Kidney (tissue), 14 donors: Measurements from ENCODE around the gene ZNRF3. TPM values are rescaled to one million over a fixed set of nuclear protein-coding genes. Genes with fewer than 3 reads are reported as not detected.

ENCODE experiments used
- DNase-seq, 5 donors: peaks; one replicate each; pipeline ENCODE4 v3.0.0-alpha.2; 2013 to 2020
- FAIRE-seq: peaks from 2 replicates; lab custom pipeline; 2012; peaks lifted over from hg19 to GRCh38; lab: Jason Lieb, UNC
- H3K27ac ChIP-seq, 2 donors: one replicate each; pipeline ENCODE4 v1.7.0; 2013; ENCODE audit warnings: low read depth in 2 of 2, low read length in 2 of 2, inconsistent platforms in 1 of 2
- H3K27me3 ChIP-seq: one replicate; pipeline ENCODE4 v1.7.1; 2013; ENCODE audit warnings: low read length, inconsistent platforms; ENCODE audit not compliant: control insufficient read depth, insufficient read depth
- H3K36me3 ChIP-seq, 3 donors: one replicate each; pipeline versions ENCODE4 v1.7.0 to v1.7.1; 2013; ENCODE audit warnings: low read length in 3 of 3, control low read depth in 1 of 3, inconsistent platforms in 1 of 3; ENCODE audit not compliant: insufficient read depth in 3 of 3, control insufficient read depth in 2 of 3
- H3K4me1 ChIP-seq, 3 donors: one replicate each; pipeline versions ENCODE4 v1.7.0 to v1.7.1; 2013; ENCODE audit warnings: low read length in 3 of 3, inconsistent platforms in 1 of 3, low read depth in 1 of 3; ENCODE audit not compliant: control insufficient read depth in 2 of 3, insufficient read depth in 2 of 3
- H3K4me3 ChIP-seq, 3 donors: one replicate each; pipeline versions ENCODE4 v1.7.0 to v1.8.1; 2013; ENCODE audit warnings: low read length in 3 of 3, control low read depth in 1 of 3, inconsistent platforms in 1 of 3
- H3K9ac ChIP-seq, 3 donors: one replicate each; pipeline versions ENCODE4 v1.7.0 to v1.7.1; 2013; ENCODE audit warnings: low read length in 3 of 3, control low read depth in 1 of 3, inconsistent platforms in 1 of 3
- H3K9me3 ChIP-seq, 3 donors: one replicate each; pipeline versions ENCODE4 v1.7.0 to v1.7.1; 2013; ENCODE audit warnings: low read length in 3 of 3, control low read depth in 1 of 3, inconsistent platforms in 1 of 3; ENCODE audit not compliant: control insufficient read depth in 2 of 3, insufficient read depth in 1 of 3
- intact Hi-C: fragments of 100-400 bp; cut with DNase I; formaldehyde crosslinking; loops from one replicate; pipeline ENCODE4 v1.11.1; 2022
- polyA plus RNA-seq: library from polyadenylated mRNA; stranded (reverse); fragments of 350-450 nt; fragmentation: Illumina TruSeq; extraction: RNeasy Lipid Tissue Mini Kit (QIAGEN cat#74804); gene quantifications from one replicate; pipeline ENCODE4 v1.2.3, GENCODE V29; 2014; ENCODE audit warnings: low read depth, low replicate concordance; ENCODE audit not compliant: insufficient read depth
- total RNA-seq: library from RNA; stranded (reverse); fragmentation: NEBNext Ultra II Directional; extraction: Animal tissue kit (Norgen Biotek cat#: 25700); gene quantifications from one replicate; pipeline ENCODE4 v1.2.1, GENCODE V29; 2021
- TF ChIP-seq, protein P1 (sequence below): IDR thresholded peaks from 3 replicates; pipeline ENCODE4 v1.5.1; 2012; ENCODE audit warnings: mild to moderate bottlenecking, moderate library complexity, borderline replicate concordance; ENCODE audit not compliant: insufficient read depth; ENCODE audit errors: extremely low read depth
- donor health status: control.
- donor health status: control.
- donor health status: control.
- donor health status: control.
- donor health status: control.
- donor health status: DM: yes; HTN: yes; CAD: no.
- donor health status: Normal renal cell carcinoma (clear cell type).

Gene ZNRF3
- total and polyA plus RNA-seq, 2 donors from 2014 or later, result 6.8 to 24.4 TPM

- TF ChIP-seq, protein P1, sequence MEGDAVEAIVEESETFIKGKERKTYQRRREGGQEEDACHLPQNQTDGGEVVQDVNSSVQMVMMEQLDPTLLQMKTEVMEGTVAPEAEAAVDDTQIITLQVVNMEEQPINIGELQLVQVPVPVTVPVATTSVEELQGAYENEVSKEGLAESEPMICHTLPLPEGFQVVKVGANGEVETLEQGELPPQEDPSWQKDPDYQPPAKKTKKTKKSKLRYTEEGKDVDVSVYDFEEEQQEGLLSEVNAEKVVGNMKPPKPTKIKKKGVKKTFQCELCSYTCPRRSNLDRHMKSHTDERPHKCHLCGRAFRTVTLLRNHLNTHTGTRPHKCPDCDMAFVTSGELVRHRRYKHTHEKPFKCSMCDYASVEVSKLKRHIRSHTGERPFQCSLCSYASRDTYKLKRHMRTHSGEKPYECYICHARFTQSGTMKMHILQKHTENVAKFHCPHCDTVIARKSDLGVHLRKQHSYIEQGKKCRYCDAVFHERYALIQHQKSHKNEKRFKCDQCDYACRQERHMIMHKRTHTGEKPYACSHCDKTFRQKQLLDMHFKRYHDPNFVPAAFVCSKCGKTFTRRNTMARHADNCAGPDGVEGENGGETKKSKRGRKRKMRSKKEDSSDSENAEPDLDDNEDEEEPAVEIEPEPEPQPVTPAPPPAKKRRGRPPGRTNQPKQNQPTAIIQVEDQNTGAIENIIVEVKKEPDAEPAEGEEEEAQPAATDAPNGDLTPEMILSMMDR, result no peak
- H3K4me1 ChIP-seq, result peaks cover 8 to 28% (median 19%) of the 10 kb centered on the region in 3 donors
- no peak overlapping the region for H3K27ac ChIP-seq
- H3K9me3 ChIP-seq, result no peaks in the 10 kb centered on the region
- FAIRE-seq, result no peak
- intact Hi-C loops, result no loop called here
- H3K27me3 ChIP-seq, result no peaks in the 10 kb centered on the region
- no peaks in the 10 kb centered on the region for H3K36me3 ChIP-seq
- DNase-seq, result peak in 1 of 5 donors; percentile 18
- H3K9ac ChIP-seq, result no peak overlapping the region
- no peak overlapping the region for H3K4me3 ChIP-seq
Observed at GRCh38 chr22:28925916-28926315, 42.5 kb downstream of the ZNRF3 start.

- Histone ChIP-seq H3K9ac (no peak overlapping the region), H3K27ac (no peak overlapping the region), H3K4me1 (peaks cover 13 to 40% (median 31%) of the 10 kb centered on the region in 3 donors), H3K9me3 (no peaks in the 10 kb centered on the region), H3K4me3 (no peak overlapping the region), H3K27me3 (no peaks in the 10 kb centered on the region), H3K36me3 (no peaks in the 10 kb centered on the region)
- DNase-seq (no peak), FAIRE-seq (no peak)
- TF ChIP-seq, protein P1, result no peak
- intact Hi-C loops, result no loop called here
Observed at GRCh38 chr22:28927630-28928029, 44.3 kb downstream of the ZNRF3 start.

DNA sequence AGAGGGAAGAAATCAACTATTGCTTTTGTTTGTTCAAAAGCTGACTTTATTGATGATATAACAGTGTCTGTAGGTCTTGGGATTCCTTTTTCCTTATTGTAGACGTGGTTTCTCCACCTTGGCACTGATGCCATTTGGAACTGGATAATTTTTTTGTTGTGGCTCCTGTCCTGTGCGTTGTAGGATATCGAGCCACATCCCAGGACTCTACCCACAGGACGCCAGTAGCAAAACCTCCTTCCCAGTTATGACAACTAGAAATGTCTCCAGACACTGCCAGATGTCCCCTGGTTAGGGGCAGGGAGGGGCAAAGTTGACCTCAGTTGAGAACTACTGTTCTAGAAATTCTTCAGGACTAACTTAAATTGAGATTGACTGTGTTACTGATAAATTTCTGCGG, 45.8 kb downstream of the ZNRF3 start:
- TF ChIP-seq, protein P1, result no peak
- intact Hi-C loops, result no loop called here
- H3K4me1 ChIP-seq, result peaks cover 15 to 39% (median 34%) of the 10 kb centered on the region in 3 donors

GRCh38 chr22:28930357-28931007, 47.1 kb downstream of the ZNRF3 start:
- TF ChIP-seq, protein P1, result no peak
- H3K4me1 ChIP-seq, result peaks cover 13 to 39% (median 37%) of the 10 kb centered on the region in 3 donors
- DNase-seq, result peak in 3 of 5 donors; percentile 59 to 80 (median 75)

More for the DNA sequence above, 45.8 kb downstream of the ZNRF3 start:
- Histone ChIP-seq H3K27ac (peak overlapping the region in 1 of 2 donors; percentile 40), H3K4me3 (no peak overlapping the region), H3K9me3 (no peaks in the 10 kb centered on the region), H3K9ac (peak overlapping the region in 1 of 3 donors; percentile 9), H3K36me3 (no peaks in the 10 kb centered on the region), H3K27me3 (no peaks in the 10 kb centered on the region)
- DNase-seq, result no peak
- no peak for FAIRE-seq

More at GRCh38 chr22:28930357-28931007, 47.1 kb downstream of the ZNRF3 start:
- Histone ChIP-seq H3K4me3 (peak overlapping the region in 1 of 3 donors; percentile 8), H3K9me3 (no peaks in the 10 kb centered on the region), H3K27me3 (no peaks in the 10 kb centered on the region), H3K36me3 (no peaks in the 10 kb centered on the region), H3K27ac (peak overlapping the region; percentile 73 to 82), H3K9ac (no peak overlapping the region)
- no peak for FAIRE-seq
- intact Hi-C loops, result no loop called here
